Muscle of arm (tissue), 14 donors: ENCODE measurements around the gene DNAJC22. TPM values are rescaled to one million over a fixed set of nuclear protein-coding genes. Genes with fewer than 3 reads are reported as not detected.
"Not testable (repeated sequence)": the region's sequence is repeated elsewhere in the genome, so short reads cannot be mapped to it uniquely, and the experiment has no call there.

Source experiments
- DNase-seq: peaks from one replicate; pipeline ENCODE4 v3.0.0-alpha.2; 2013
- long read RNA-seq, 11 donors: transcript quantifications; one replicate each; lab custom pipeline, GENCODE V29; 2026
- polyA plus RNA-seq, 12 donors: library from polyadenylated mRNA; unstranded; fragments of 120-200 nt; gene quantifications; one replicate each; pipeline ENCODE4 v1.2.1, GENCODE V29; 2013; ENCODE audit not compliant: insufficient read length in 12 of 12

The DNAJC22 gene
- polyA plus RNA-seq: 1 to 10 TPM in 1 of 12 donors, under 1 TPM in 10, not detected in 1; 0.08 to 9.2 (median 0.15) TPM
- long read RNA-seq, donor 1, partial matches to known transcripts: 7 of 7 reads
- long read RNA-seq, donor 1, other reads (novel, unspliced or antisense): 0 of 7 reads
- long read RNA-seq, donor 2: 0 reads
- long read RNA-seq, donor 3: 0 reads
- long read RNA-seq, donor 4: 0 reads
- long read RNA-seq, donor 5: 0 reads
- long read RNA-seq, donor 6: 0 reads
- long read RNA-seq, donor 7: 0 reads
- long read RNA-seq, donor 8: 0 reads
- long read RNA-seq, donor 9: 0 reads
- long read RNA-seq, donor 10: 0 reads
- long read RNA-seq, donor 11: 0 reads

- DNase-seq: no peak
These were observed at the start of gene DNAJC22 for GRCh38 chr12:49346659-49347310. Gene DNAJC22, plus strand, starts transcription at chr12:49346888. Its CDS starts 1,985 bp downstream, at chr12:49348873.

DNA sequence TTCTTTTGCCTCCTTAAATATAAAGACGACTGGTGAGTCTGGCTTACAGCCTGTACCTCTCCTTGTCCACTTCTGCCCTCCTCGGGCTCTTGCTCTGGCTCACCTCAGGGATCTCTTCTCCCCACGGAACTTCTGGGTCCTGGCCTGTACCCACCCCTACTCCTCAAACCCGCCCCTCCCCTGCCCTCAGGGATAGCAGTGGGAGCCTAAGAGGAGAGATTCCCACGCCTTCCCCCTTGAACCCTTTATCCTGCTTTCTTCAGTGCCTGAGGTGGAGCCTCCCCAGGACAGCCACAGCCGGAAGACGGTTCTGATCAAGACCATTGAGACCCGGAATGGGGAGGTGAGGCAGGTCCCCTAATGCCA, 49.0 kb upstream of the DNAJC22 start:
- DNase-seq: no peak

- no peak for DNase-seq
These were observed 48.5 kb upstream of the DNAJC22 start for GRCh38 chr12:49298160-49298559.

GRCh38 chr12:49301760-49302159, 44.9 kb upstream of the DNAJC22 start:
- no peak for DNase-seq

DNA sequence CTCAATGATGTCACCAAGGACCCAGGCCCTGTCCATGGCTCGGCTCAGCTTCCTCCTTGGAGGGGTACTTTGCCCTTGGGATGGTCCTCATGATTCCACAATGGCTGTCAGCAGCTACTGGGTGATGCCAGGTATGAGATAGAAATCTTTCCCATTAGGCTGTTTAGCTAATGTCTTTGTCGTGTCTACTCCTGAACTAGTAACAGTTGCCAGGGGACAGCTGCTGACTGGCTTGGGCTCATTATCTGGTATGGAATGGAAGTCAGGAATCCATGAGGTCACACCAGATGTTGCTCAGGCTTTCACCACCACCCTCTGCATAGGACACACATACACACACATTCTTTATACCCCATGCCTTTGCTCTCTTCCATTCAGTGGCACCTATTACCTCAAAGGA, 42.5 kb upstream of the DNAJC22 start:
- no peak for DNase-seq

DNA sequence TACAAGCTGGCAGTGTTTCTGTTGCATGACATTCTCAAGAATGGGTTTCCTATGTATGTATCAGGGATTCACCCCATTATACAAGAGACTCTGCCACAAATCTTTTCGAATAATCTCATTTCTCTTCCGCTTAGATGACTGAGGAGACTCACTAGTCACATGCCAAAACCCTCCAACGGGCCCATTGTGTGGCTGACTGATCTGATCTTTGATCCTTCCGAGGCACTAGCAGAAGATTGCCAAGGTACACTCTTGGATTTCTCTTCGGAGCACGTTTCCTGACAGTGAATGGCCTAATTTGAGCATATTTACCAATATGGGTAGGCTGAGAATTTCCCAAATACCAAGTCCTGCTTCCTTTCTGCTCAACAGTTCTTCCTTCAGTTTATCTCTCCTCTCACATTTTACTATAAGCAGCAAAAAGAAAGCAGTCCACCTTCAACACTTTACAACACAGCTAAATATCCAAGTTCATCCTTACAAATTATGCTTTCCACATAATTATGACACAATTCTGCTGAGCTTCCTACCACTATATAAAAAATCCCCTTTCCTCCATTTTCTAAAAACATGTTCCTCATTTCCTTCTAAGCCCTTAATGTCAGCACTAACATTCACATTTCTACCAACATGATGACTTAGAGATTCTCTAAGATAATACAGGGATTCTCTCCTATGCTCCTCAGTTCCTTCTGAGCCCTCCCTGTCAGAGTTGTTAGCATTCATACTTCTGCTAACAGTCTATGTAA, 40.8 kb upstream of the DNAJC22 start:
- DNase-seq: no peak

GRCh38 chr12:49309386-49309785, 37.3 kb upstream of the DNAJC22 start:
- DNase-seq: no peak

DNA sequence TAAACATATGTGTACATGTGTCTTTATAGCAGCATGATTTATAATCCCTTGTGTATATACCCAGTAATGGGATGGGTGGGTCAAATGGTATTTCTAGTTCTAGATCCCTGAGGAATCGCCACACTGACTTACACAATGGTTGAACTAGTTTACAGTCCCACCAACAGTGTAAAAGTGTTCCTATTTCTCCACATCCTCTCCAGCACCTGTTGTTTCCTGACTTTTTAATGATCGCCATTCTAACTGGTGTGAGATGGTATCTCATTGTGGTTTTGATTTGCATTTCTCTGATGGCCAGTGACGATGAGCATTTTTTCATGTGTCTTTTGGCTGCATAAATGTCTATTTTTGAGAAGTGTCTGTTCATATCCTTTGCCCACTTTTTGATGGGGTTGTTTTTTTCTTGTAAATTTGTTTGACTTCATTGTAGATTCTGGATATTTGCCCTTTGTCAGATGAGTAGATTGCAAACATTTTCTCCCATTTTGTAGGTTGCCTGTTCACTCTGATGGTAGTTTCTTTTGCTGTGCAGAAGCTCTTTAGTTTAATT, 36.2 kb upstream of the DNAJC22 start:
- not testable (repeated sequence) for DNase-seq

GRCh38 chr12:49314811-49315210, 31.9 kb upstream of the DNAJC22 start:
- no peak for DNase-seq

GRCh38 chr12:49317118-49317517, 29.6 kb upstream of the DNAJC22 start:
- DNase-seq: not testable (repeated sequence)

- not testable (repeated sequence) for DNase-seq
These were observed 26.1 kb upstream of the DNAJC22 start for GRCh38 chr12:49320411-49321103.

DNA sequence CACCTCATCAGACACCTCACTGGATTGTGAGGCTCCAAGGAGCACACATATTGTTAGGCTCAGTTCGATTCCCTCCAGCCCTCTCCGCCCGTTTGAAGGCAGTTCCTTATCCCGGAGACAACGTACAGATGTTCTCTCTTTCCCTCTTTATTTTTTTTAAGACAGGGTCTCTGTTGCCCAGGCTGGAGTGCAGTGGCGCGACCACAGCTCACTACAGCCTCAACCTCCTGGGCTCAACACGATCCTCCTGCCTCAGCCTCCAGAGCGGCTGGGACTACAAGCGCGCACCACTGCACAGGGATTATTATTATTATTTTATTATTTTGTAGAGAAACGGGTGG, 24.4 kb upstream of the DNAJC22 start:
- DNase-seq: no peak

- peak; percentile 98 for DNase-seq
These were observed 23.8 kb upstream of the DNAJC22 start, which contains the start of gene TROAP for GRCh38 chr12:49322708-49323523. Gene TROAP, plus strand, starts transcription at chr12:49323255. Its CDS starts 354 bp downstream, at chr12:49323609.

DNA sequence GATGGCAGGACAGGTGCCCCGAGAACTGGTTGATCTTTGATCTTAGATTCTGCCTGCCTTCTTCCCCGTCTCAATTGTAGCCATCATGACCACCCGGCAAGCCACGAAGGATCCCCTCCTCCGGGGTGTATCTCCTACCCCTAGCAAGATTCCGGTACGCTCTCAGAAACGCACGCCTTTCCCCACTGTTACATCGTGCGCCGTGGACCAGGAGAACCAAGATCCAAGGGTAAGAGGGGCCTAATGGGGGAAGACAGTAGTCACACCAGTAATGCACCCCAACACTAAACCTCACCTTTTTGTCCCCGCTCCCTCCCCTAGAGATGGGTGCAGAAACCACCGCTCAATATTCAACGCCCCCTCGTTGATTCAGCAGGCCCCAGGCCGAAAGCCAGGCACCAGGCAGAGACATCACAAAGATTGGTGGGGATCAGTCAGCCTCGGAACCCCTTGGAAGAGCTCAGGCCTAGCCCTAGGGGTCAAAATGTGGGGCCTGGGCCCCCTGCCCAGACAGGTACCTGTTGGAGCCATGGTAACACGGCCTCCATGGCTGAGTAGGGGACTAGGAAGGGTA, 23.1 kb upstream of the DNAJC22 start:
- no peak for DNase-seq

- DNase-seq: no peak
These were observed 21.1 kb upstream of the DNAJC22 start for GRCh38 chr12:49325606-49326005.

- no peak for DNase-seq
These were observed 19.3 kb upstream of the DNAJC22 start for GRCh38 chr12:49327368-49327767.

GRCh38 chr12:49327887-49328286, 18.8 kb upstream of the DNAJC22 start:
- no peak for DNase-seq

- DNase-seq: no peak
These were observed 17.9 kb upstream of the DNAJC22 start for GRCh38 chr12:49328816-49329215.

DNA sequence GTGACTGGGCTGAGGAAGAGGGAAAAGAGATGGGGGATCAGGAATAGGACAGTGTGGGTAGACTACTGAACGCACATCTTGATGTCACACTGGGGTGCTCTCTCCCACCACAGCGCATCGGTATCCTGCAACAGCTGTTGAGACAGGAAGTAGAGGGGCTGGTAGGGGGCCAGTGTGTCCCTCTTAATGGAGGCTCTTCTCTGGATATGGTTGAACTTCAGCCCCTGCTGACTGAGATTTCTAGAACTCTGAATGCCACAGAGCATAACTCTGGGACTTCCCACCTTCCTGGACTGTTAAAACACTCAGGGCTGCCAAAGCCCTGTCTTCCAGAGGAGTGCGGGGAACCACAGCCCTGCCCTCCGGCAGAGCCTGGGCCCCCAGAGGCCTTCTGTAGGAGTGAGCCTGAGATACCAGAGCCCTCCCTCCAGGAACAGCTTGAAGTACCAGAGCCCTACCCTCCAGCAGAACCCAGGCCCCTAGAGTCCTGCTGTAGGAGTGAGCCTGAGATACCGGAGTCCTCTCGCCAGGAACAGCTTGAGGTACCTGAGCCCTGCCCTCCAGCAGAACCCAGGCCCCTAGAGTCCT, 16.6 kb upstream of the DNAJC22 start:
- DNase-seq: no peak
